Endothelial cell of umbilical vein (primary cell): Measurements from ENCODE around the gene ZRSR2.
"Not testable (repeated sequence)": the region's sequence is repeated elsewhere in the genome, so short reads cannot be mapped to it uniquely, and the experiment has no call there.

ENCODE experiments used
- CTCF ChIP-seq, 2 donors: IDR thresholded peaks; 1 replicate in 1 of 2; 2 replicates in 1 of 2; pipeline ENCODE4 v1.5.1; 2011; ENCODE audit warnings: low read length in 2 of 2, mild to moderate bottlenecking in 2 of 2, moderate library complexity in 2 of 2, control low read depth in 1 of 2, inconsistent platforms in 1 of 2, low read depth in 1 of 2; ENCODE audit not compliant: insufficient read depth in 1 of 2; ENCODE audit errors: extremely low read depth in 1 of 2
- POLR2A ChIP-seq: IDR thresholded peaks from 2 replicates; pipeline ENCODE4 v1.6.1; 2012; ENCODE audit warnings: low read depth, mild to moderate bottlenecking, control low read depth, low read length
- TF ChIP-seq, protein P1 (sequence below): IDR thresholded peaks from 2 replicates; pipeline ENCODE4 v1.6.1; 2011; ENCODE audit not compliant: insufficient read depth, insufficient read length

- TF ChIP-seq CTCF (IDR thresholded peaks at IDR 0.05; ENCODE audit: extremely low read depth in 1 of 2, insufficient read depth in 1 of 2, low read depth in 1 of 2, low read length in 2 of 2); POLR2A: not testable (repeated sequence)
- TF ChIP-seq, protein P1, sequence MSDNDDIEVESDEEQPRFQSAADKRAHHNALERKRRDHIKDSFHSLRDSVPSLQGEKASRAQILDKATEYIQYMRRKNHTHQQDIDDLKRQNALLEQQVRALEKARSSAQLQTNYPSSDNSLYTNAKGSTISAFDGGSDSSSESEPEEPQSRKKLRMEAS, result not testable (repeated sequence)
These were observed 41.1 kb downstream of the ZRSR2 start for GRCh38 chrX:15831347-15831746.
